ENCODE results near the gene CEP112. TPM values are rescaled to one million over a fixed set of nuclear protein-coding genes. Genes with fewer than 3 reads are reported as not detected.

Gene CEP112
- total RNA-seq, 1 donor from 2014 or later = 1.3 TPM

DNA sequence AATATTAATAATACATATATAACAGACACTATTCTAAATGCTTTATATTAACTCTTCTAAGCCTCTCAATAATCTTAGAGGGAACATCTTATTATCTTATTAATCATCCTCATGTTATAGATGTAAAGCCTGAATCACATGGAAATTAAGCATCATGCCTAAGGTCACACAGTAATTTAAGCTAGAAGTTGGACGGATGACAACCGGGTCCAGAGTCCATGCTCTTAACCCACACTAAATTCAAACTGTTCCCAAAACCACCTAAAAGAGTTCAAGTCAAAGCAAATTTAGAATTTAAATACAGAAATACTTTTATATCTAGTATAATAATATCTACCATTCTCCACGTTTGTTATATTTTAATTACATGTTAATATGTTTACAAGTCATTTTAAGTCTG lies 193.3 kb downstream of the CEP112 start:
- intact Hi-C loops (cut with micrococcal nuclease) = no loop called here
- DNase-seq = no peak
- Mint-ChIP-seq H3K4me1 (peaks cover 2% of the 10 kb centered on the region), H3K9me3 (no peaks in the 10 kb centered on the region), H3K27ac (no peak overlapping the region), H3K4me3 (no peak overlapping the region), H3K36me3 (ENCODE audit: low read depth) (no peaks in the 10 kb centered on the region), H3K27me3 (peaks cover 2% of the 10 kb centered on the region)

DNA sequence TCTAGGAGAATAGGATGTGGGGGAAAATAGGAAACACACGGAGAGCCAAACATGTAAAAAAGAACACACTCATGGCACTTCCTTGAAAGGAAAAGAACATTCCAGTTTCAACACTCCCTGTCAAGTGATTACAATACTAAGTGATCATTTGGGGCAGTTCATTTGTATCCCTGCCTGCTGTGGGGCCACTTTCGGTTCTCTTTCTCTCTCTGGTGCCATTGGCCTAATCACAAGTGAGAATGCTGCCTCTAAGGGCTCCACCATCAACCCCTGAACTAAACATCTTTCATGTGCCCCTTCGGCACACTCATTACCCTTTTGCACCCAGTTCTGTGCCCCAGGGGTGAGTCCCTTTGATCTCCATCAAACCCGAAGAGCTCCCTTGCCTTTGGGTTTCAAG lies 197.3 kb downstream of the CEP112 start:
- Mint-ChIP-seq H3K4me3 (no peak overlapping the region), H3K27me3 (peaks cover 12% of the 10 kb centered on the region)
- intact Hi-C loops (cut with micrococcal nuclease) = no loop called here

DNA sequence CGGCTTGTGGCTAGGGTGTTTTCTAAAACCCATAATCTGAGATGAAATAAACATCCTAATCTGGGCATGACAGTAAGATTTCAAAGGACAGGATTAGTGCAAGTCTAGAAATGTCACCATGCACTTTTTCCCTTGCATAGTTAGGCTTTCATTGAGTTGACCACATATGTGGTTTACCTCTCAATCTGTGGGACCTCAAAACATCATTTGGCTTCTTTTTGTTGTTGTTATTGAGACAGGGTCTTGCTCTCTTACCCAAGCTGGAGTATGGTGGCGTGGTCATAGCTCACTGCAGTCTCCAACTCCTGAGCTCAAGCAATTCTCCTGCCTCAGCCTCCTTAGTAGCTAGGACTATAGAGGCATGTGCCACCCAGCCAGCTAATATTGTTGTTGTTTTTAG lies 197.8 kb downstream of the CEP112 start:
- Mint-ChIP-seq H3K27me3 (peaks cover 12% of the 10 kb centered on the region), H3K36me3 (ENCODE audit: low read depth) (no peaks in the 10 kb centered on the region), H3K4me3 (no peak overlapping the region), H3K4me1 (no peaks in the 10 kb centered on the region), H3K9me3 (no peaks in the 10 kb centered on the region), H3K27ac (no peak overlapping the region)
- no peak for DNase-seq
- intact Hi-C loops (cut with micrococcal nuclease) = no loop called here

More for the DNA sequence above, 197.3 kb downstream of the CEP112 start:
- Mint-ChIP-seq H3K36me3 (ENCODE audit: low read depth) (no peaks in the 10 kb centered on the region), H3K9me3 (no peaks in the 10 kb centered on the region), H3K4me1 (no peaks in the 10 kb centered on the region), H3K27ac (no peak overlapping the region)
- DNase-seq = no peak

GRCh38 chr17:65990593-65990992 lies 201.3 kb downstream of the CEP112 start:
- Mint-ChIP-seq H3K4me1 (no peaks in the 10 kb centered on the region), H3K27me3 (peaks cover 16% of the 10 kb centered on the region), H3K4me3 (no peak overlapping the region), H3K27ac (no peak overlapping the region), H3K36me3 (ENCODE audit: low read depth) (peaks cover 2% of the 10 kb centered on the region), H3K9me3 (peaks cover 7% of the 10 kb centered on the region)
- intact Hi-C loops (cut with micrococcal nuclease) = no loop called here
- no peak for DNase-seq

GRCh38 chr17:65988451-65988850 lies 203.5 kb downstream of the CEP112 start:
- Mint-ChIP-seq H3K9me3 (peaks cover 7% of the 10 kb centered on the region), H3K4me3 (no peak overlapping the region), H3K36me3 (ENCODE audit: low read depth) (peaks cover 2% of the 10 kb centered on the region), H3K27ac (no peak overlapping the region), H3K4me1 (no peaks in the 10 kb centered on the region), H3K27me3 (peaks cover 16% of the 10 kb centered on the region)
- intact Hi-C loops (cut with micrococcal nuclease) = loop anchor here (5.0 kb wide), 1 partner anchor 756 kb away; no protein-coding TSS in a partner anchor
- DNase-seq = no peak

- Mint-ChIP-seq H3K36me3 (ENCODE audit: low read depth) (peaks cover 2% of the 10 kb centered on the region), H3K27me3 (peaks cover 15% of the 10 kb centered on the region), H3K4me3 (no peak overlapping the region), H3K4me1 (no peaks in the 10 kb centered on the region), H3K27ac (no peak overlapping the region), H3K9me3 (peaks cover 7% of the 10 kb centered on the region)
- intact Hi-C loops (cut with micrococcal nuclease) = loop anchor here (5.0 kb wide), 1 partner anchor 756 kb away; no protein-coding TSS in a partner anchor
- DNase-seq = peak; percentile 59
These were observed 203.9 kb downstream of the CEP112 start for GRCh38 chr17:65987988-65988387.

GRCh38 chr17:65985571-65985970 lies 206.4 kb downstream of the CEP112 start:
- H3K4me1 Mint-ChIP-seq = no peaks in the 10 kb centered on the region
- peaks cover 7% of the 10 kb centered on the region for H3K27me3 Mint-ChIP-seq
- intact Hi-C loops (cut with micrococcal nuclease) = loop anchor here (5.0 kb wide), 1 partner anchor 753 kb away; no protein-coding TSS in a partner anchor
- H3K9me3 Mint-ChIP-seq = peaks cover 7% of the 10 kb centered on the region
- no peak overlapping the region for H3K4me3 Mint-ChIP-seq
- peaks cover 2% of the 10 kb centered on the region for H3K36me3 Mint-ChIP-seq (ENCODE audit: low read depth)
- DNase-seq = no peak
- H3K27ac Mint-ChIP-seq = no peak overlapping the region

DNA sequence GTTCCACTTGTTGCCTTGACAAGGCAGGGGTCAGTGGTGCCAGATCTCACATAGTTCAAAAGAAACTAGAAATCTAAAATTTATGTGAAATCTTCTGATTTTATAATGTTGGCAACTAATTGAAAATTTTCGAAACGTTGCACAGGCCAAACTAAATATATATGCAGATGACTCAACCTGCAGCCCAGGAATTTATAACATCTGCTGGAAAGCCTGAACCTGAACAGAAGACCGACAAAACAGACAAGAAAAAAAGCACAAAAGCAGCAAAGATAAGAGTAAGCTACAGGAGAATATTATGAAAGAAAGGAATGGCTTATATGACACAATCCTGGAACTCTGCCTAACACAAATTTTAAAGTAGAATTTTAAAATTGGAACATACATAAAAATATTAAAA lies 207.6 kb downstream of the CEP112 start:
- no peaks in the 10 kb centered on the region for H3K4me1 Mint-ChIP-seq
- DNase-seq = no peak
- H3K9me3 Mint-ChIP-seq = peaks cover 7% of the 10 kb centered on the region
- no peak overlapping the region for H3K27ac Mint-ChIP-seq
- peaks cover 4% of the 10 kb centered on the region for H3K27me3 Mint-ChIP-seq
- peaks cover 2% of the 10 kb centered on the region for H3K36me3 Mint-ChIP-seq (ENCODE audit: low read depth)
- H3K4me3 Mint-ChIP-seq = no peak overlapping the region
- intact Hi-C loops (cut with micrococcal nuclease) = no loop called here

DNA sequence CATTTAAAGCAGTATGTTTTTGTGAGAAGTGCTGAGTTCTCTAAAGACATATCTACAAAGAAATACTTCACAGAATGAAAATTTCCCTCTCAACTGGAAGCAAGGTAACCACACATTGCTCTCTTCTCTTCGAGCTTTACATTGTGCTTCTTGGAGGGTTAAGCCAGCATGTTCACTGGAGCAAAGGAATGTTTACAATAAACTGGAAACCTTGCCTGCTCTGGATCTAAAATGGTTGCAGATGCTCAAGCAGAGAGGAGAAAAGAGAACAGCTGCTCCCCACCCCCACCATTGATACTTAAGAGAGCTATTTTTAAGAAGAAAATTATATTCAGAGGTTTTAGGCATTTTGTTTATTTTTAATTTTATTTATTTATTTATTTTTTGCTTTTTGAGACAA lies 213.1 kb downstream of the CEP112 start:
- no peaks in the 10 kb centered on the region for H3K36me3 Mint-ChIP-seq (ENCODE audit: low read depth)
- H3K4me1 Mint-ChIP-seq = no peaks in the 10 kb centered on the region
- no peaks in the 10 kb centered on the region for H3K9me3 Mint-ChIP-seq
- intact Hi-C loops (cut with micrococcal nuclease) = no loop called here
- H3K27ac Mint-ChIP-seq = no peak overlapping the region
- H3K4me3 Mint-ChIP-seq = no peak overlapping the region
- peaks cover 6% of the 10 kb centered on the region for H3K27me3 Mint-ChIP-seq
- DNase-seq = no peak

DNA sequence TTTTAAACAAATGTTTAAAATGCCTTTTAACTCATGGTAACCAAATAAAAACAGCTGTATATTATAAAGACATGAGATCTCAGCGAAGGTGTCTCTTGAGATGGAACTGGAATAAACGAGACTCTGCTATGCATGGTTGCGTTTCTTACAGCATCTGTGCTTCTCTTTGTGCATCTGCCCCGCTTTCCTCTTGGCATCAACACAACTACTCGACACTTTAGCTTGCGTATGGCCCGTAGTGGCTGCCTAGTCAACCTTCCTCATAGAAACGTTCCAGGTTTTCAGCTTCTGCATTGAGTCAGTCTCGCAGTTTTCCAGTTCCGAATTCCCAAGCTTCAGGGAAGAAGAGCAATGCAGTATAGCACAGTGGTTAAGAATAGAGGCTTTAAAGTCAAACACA lies 214.9 kb downstream of the CEP112 start:
- Mint-ChIP-seq H3K27ac (no peak overlapping the region), H3K4me3 (no peak overlapping the region), H3K27me3 (peaks cover 6% of the 10 kb centered on the region), H3K4me1 (no peaks in the 10 kb centered on the region), H3K36me3 (ENCODE audit: low read depth) (no peaks in the 10 kb centered on the region), H3K9me3 (peaks cover 4% of the 10 kb centered on the region)
- intact Hi-C loops (cut with micrococcal nuclease) = no loop called here
- no peak for DNase-seq

GRCh38 chr17:65975878-65976277 lies 216.1 kb downstream of the CEP112 start:
- H3K4me3 Mint-ChIP-seq = no peak overlapping the region
- H3K27ac Mint-ChIP-seq = no peak overlapping the region
- no peaks in the 10 kb centered on the region for H3K4me1 Mint-ChIP-seq
- peaks cover 6% of the 10 kb centered on the region for H3K27me3 Mint-ChIP-seq
- no peak for DNase-seq
- H3K36me3 Mint-ChIP-seq (ENCODE audit: low read depth) = no peaks in the 10 kb centered on the region
- peaks cover 11% of the 10 kb centered on the region for H3K9me3 Mint-ChIP-seq
- intact Hi-C loops (cut with micrococcal nuclease) = no loop called here

DNA sequence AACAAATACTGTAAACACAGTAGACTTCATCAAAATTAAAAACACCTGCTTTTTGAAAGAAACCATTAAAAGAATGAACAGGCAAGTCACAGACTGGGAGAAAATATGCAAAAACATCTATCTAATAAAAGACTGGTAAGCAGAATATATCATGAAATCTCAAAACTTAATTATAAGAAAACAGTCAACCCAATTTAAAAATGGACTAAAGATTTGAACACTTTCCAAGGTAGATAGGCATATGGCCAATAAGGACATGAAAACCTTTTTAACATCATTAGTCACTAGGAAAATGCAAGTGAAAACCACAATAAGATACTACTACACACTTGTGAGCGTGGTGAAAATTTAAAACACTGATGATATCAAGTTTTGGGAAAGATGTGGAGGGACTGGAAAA lies 218.7 kb downstream of the CEP112 start:
- DNase-seq = no peak
- H3K9me3 Mint-ChIP-seq = peaks cover 14% of the 10 kb centered on the region
- H3K27ac Mint-ChIP-seq = no peak overlapping the region
- intact Hi-C loops (cut with micrococcal nuclease) = no loop called here
- no peak overlapping the region for H3K4me3 Mint-ChIP-seq
- no peaks in the 10 kb centered on the region for H3K36me3 Mint-ChIP-seq (ENCODE audit: low read depth)
- H3K27me3 Mint-ChIP-seq = peaks cover 6% of the 10 kb centered on the region
- no peaks in the 10 kb centered on the region for H3K4me1 Mint-ChIP-seq

DNA sequence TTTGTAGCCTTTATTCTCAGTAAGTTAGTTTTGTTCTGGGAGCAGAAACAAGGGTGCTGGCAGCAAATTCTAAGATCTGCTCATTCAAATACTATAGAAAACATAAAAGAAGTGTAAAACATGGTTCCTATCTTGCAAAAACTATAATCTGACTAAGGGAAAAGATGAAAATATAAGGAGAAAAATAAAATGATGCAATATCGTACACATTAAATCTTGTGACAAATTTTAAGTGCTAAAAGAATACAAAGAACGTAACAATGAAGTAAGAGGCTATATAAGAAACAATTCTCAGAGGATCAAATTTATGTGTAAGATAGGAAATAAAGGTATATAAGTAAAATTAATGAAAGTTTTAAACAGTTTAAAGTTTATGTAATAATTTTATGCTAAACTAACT lies 224.6 kb downstream of the CEP112 start:
- Mint-ChIP-seq H3K9me3 (peaks cover 20% of the 10 kb centered on the region), H3K27me3 (no peaks in the 10 kb centered on the region), H3K27ac (no peak overlapping the region), H3K36me3 (ENCODE audit: low read depth) (no peaks in the 10 kb centered on the region), H3K4me1 (no peaks in the 10 kb centered on the region), H3K4me3 (no peak overlapping the region)
- intact Hi-C loops (cut with micrococcal nuclease) = no loop called here
- no peak for DNase-seq

- no peak for DNase-seq
- Mint-ChIP-seq H3K4me3 (no peak overlapping the region), H3K27me3 (no peaks in the 10 kb centered on the region), H3K9me3 (peaks cover 10% of the 10 kb centered on the region), H3K27ac (no peak overlapping the region), H3K4me1 (no peaks in the 10 kb centered on the region), H3K36me3 (ENCODE audit: low read depth) (no peaks in the 10 kb centered on the region)
- intact Hi-C loops (cut with micrococcal nuclease) = no loop called here
These were observed 225.7 kb downstream of the CEP112 start for GRCh38 chr17:65966072-65966695.

GRCh38 chr17:65963179-65963578 lies 228.8 kb downstream of the CEP112 start:
- H3K27me3 Mint-ChIP-seq = no peaks in the 10 kb centered on the region
- H3K4me1 Mint-ChIP-seq = no peaks in the 10 kb centered on the region
- intact Hi-C loops (cut with micrococcal nuclease) = no loop called here
- no peak for DNase-seq
- H3K36me3 Mint-ChIP-seq (ENCODE audit: low read depth) = no peaks in the 10 kb centered on the region
- no peak overlapping the region for H3K27ac Mint-ChIP-seq
- H3K4me3 Mint-ChIP-seq = no peak overlapping the region
- H3K9me3 Mint-ChIP-seq = peaks cover 7% of the 10 kb centered on the region

All from activated CD4-positive, alpha-beta T cell treated with anti-CD3 and anti-CD28 coated beads, Interleukin-2, amount 10 ng/mL, durations not matched to agents 24 days and 14 days (primary cell).